GM12872 (cell line): ENCODE results near the gene NUP214.

Experiments used
- CTCF ChIP-seq: IDR thresholded peaks from 3 replicates; pipeline ENCODE4 v1.5.1; 2011; ENCODE audit warnings: low read depth, mild to moderate bottlenecking, low read length, moderate library complexity; ENCODE audit not compliant: insufficient read depth

NUP214 gene

GRCh38 chr9:131282175-131282574 lies 156.8 kb downstream of the NUP214 start:
- no peak for TF ChIP-seq CTCF

GRCh38 chr9:131282688-131283422 lies 157.5 kb downstream of the NUP214 start:
- no peak for TF ChIP-seq CTCF
